ENCODE results near the gene SCGN. TPM values are rescaled to one million over a fixed set of nuclear protein-coding genes. Genes with fewer than 3 reads are reported as not detected.
A peak's percentile ranks its signal among the peaks of the same experiment; 100 is the strongest.

The SCGN gene
- total and polyA plus RNA-seq, 9 of the 15 experiments (the other 6 are each of a cell fraction or from before 2014, with no cell fraction given), result not detected

DNA sequence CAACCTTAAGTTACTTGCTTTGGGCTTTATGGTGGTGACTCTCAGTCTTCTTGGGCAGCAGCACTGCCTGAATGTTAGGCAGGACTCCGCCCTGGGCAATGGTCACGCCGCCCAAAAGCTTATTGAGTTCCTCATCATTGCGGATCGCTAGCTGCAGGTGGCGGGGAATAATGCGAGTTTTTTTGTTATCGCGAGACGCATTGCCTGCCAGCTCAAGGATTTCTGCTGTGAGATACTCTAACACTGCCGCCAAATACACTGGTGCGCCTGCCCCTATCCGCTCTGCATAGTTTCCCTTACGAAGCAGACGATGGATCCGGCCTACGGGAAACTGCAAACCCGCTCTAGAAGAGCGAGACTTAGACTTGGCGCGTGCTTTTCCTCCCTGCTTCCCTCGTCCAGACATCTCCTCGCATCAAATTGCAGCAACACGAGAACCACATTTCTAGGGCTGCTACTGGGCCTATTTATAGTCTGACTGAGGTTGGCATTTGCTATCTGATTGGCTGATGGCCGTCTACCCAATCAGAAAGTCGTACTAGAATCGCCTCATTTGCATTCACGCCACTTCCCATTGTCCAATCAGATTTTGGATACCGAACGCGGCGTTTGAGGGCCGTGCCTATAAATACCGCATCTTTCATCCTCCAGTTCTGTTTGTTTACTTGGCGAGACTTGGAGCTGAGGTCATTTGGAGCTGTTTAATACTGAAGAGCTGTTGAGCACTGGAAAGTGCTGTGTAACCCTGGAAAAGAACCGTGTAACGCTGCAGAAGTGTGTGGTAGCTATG is 74.3 kb downstream of the SCGN start (continued):
- TF ChIP-seq, protein P1, sequence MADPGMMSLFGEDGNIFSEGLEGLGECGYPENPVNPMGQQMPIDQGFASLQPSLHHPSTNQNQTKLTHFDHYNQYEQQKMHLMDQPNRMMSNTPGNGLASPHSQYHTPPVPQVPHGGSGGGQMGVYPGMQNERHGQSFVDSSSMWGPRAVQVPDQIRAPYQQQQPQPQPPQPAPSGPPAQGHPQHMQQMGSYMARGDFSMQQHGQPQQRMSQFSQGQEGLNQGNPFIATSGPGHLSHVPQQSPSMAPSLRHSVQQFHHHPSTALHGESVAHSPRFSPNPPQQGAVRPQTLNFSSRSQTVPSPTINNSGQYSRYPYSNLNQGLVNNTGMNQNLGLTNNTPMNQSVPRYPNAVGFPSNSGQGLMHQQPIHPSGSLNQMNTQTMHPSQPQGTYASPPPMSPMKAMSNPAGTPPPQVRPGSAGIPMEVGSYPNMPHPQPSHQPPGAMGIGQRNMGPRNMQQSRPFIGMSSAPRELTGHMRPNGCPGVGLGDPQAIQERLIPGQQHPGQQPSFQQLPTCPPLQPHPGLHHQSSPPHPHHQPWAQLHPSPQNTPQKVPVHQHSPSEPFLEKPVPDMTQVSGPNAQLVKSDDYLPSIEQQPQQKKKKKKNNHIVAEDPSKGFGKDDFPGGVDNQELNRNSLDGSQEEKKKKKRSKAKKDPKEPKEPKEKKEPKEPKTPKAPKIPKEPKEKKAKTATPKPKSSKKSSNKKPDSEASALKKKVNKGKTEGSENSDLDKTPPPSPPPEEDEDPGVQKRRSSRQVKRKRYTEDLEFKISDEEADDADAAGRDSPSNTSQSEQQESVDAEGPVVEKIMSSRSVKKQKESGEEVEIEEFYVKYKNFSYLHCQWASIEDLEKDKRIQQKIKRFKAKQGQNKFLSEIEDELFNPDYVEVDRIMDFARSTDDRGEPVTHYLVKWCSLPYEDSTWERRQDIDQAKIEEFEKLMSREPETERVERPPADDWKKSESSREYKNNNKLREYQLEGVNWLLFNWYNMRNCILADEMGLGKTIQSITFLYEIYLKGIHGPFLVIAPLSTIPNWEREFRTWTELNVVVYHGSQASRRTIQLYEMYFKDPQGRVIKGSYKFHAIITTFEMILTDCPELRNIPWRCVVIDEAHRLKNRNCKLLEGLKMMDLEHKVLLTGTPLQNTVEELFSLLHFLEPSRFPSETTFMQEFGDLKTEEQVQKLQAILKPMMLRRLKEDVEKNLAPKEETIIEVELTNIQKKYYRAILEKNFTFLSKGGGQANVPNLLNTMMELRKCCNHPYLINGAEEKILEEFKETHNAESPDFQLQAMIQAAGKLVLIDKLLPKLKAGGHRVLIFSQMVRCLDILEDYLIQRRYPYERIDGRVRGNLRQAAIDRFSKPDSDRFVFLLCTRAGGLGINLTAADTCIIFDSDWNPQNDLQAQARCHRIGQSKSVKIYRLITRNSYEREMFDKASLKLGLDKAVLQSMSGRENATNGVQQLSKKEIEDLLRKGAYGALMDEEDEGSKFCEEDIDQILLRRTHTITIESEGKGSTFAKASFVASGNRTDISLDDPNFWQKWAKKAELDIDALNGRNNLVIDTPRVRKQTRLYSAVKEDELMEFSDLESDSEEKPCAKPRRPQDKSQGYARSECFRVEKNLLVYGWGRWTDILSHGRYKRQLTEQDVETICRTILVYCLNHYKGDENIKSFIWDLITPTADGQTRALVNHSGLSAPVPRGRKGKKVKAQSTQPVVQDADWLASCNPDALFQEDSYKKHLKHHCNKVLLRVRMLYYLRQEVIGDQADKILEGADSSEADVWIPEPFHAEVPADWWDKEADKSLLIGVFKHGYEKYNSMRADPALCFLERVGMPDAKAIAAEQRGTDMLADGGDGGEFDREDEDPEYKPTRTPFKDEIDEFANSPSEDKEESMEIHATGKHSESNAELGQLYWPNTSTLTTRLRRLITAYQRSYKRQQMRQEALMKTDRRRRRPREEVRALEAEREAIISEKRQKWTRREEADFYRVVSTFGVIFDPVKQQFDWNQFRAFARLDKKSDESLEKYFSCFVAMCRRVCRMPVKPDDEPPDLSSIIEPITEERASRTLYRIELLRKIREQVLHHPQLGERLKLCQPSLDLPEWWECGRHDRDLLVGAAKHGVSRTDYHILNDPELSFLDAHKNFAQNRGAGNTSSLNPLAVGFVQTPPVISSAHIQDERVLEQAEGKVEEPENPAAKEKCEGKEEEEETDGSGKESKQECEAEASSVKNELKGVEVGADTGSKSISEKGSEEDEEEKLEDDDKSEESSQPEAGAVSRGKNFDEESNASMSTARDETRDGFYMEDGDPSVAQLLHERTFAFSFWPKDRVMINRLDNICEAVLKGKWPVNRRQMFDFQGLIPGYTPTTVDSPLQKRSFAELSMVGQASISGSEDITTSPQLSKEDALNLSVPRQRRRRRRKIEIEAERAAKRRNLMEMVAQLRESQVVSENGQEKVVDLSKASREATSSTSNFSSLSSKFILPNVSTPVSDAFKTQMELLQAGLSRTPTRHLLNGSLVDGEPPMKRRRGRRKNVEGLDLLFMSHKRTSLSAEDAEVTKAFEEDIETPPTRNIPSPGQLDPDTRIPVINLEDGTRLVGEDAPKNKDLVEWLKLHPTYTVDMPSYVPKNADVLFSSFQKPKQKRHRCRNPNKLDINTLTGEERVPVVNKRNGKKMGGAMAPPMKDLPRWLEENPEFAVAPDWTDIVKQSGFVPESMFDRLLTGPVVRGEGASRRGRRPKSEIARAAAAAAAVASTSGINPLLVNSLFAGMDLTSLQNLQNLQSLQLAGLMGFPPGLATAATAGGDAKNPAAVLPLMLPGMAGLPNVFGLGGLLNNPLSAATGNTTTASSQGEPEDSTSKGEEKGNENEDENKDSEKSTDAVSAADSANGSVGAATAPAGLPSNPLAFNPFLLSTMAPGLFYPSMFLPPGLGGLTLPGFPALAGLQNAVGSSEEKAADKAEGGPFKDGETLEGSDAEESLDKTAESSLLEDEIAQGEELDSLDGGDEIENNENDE (IDR thresholded peaks at IDR 0.05; ENCODE audit: low read depth, low read length), result no peak
- TF ChIP-seq ZNF3 (CRISPR knock-in tag; IDR thresholded peaks at IDR 0.05) (no peak), ZNF696 (CRISPR knock-in tag; conservative IDR thresholded peaks at IDR 0.05) (no peak), POLR2H (tag; IDR thresholded peaks at IDR 0.05; ENCODE audit: low read depth) (peak; percentile 90), ZNF212 (CRISPR knock-in tag; IDR thresholded peaks at IDR 0.05) (no peak), POLR2AphosphoS2 (IDR thresholded peaks at IDR 0.05; ENCODE audit: low read length) (no peak), SAP30 (IDR thresholded peaks at IDR 0.05; ENCODE audit: borderline replicate concordance, insufficient read depth, low read depth, low read length, poor library complexity, severe bottlenecking) (no peak), MTA3 (IDR thresholded peaks at IDR 0.05; ENCODE audit: borderline replicate concordance) (peak; percentile 94; the same call in 1 of the 2 replicates), RFX1 (IDR thresholded peaks at IDR 0.05) (no peak), CREB1 (IDR thresholded peaks at IDR 0.05) (no peak), CREB1 (CRISPR knock-in tag; IDR thresholded peaks at IDR 0.05) (no peak)
- TF ChIP-seq, protein P2, sequence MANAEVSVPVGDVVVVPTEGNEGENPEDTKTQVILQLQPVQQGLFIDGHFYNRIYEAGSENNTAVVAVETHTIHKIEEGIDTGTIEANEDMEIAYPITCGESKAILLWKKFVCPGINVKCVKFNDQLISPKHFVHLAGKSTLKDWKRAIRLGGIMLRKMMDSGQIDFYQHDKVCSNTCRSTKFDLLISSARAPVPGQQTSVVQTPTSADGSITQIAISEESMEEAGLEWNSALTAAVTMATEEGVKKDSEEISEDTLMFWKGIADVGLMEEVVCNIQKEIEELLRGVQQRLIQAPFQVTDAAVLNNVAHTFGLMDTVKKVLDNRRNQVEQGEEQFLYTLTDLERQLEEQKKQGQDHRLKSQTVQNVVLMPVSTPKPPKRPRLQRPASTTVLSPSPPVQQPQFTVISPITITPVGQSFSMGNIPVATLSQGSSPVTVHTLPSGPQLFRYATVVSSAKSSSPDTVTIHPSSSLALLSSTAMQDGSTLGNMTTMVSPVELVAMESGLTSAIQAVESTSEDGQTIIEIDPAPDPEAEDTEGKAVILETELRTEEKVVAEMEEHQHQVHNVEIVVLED (CRISPR knock-in tag; IDR thresholded peaks at IDR 0.05), result no peak

Measured in K562 (cell line).